ENCODE results near the gene BLACAT1. TPM values are rescaled to one million over a fixed set of nuclear protein-coding genes. Genes with fewer than 3 reads are reported as not detected.

BLACAT1 gene
- total RNA-seq = 0.19 TPM in 1 of 2 replicates, not detected in the other

- no peak for DNase-seq
Observed at GRCh38 chr1:205455581-205456382, at the start of gene BLACAT1. BLACAT1 (minus strand) TSS chr1:205456045.

DNA sequence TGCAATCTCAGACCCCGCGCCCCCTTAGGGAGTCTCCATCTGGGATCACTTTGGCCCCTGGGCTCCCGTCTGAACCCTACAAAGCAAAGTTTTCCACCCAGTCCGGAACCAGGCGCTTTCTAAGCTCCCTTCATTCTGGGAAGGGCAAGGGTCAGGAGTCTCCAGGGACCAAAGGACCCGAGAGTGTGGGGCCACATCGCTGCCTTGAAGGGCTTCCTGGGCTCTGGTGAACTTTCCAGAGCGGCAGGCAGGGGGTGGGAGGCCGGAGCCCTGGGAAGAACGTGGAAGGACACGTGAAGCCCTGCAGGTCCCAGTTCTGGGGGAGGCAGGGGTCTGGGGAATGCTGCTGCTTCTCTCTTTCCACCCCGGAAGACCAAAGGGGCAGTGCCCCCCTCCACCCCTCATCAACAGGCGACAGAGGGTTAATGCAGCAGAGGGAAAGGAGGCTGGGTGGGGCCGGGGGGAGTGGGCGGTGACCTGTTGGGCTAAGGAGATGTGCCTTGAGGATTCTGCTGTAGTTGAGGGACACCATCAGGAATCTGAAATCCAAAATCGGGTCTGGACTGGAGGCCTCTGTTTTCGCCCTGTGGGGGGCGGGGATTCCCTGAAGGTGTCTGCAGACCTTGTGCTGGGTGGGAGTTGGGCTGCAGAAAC lies 49.4 kb upstream of the BLACAT1 start:
- DNase-seq = no peak

GRCh38 chr1:205504311-205505075 lies 48.6 kb upstream of the BLACAT1 start, which contains the start of gene CDK18:
CDK18 (plus strand) TSS chr1:205504669; CDS start chr1:205523168, 18,499 bp downstream.
- no peak for DNase-seq

- no peak for DNase-seq
Observed at GRCh38 chr1:205502992-205503391, 47.1 kb upstream of the BLACAT1 start.

- DNase-seq = no peak
Observed at GRCh38 chr1:205502111-205502810, 46.4 kb upstream of the BLACAT1 start.

DNA sequence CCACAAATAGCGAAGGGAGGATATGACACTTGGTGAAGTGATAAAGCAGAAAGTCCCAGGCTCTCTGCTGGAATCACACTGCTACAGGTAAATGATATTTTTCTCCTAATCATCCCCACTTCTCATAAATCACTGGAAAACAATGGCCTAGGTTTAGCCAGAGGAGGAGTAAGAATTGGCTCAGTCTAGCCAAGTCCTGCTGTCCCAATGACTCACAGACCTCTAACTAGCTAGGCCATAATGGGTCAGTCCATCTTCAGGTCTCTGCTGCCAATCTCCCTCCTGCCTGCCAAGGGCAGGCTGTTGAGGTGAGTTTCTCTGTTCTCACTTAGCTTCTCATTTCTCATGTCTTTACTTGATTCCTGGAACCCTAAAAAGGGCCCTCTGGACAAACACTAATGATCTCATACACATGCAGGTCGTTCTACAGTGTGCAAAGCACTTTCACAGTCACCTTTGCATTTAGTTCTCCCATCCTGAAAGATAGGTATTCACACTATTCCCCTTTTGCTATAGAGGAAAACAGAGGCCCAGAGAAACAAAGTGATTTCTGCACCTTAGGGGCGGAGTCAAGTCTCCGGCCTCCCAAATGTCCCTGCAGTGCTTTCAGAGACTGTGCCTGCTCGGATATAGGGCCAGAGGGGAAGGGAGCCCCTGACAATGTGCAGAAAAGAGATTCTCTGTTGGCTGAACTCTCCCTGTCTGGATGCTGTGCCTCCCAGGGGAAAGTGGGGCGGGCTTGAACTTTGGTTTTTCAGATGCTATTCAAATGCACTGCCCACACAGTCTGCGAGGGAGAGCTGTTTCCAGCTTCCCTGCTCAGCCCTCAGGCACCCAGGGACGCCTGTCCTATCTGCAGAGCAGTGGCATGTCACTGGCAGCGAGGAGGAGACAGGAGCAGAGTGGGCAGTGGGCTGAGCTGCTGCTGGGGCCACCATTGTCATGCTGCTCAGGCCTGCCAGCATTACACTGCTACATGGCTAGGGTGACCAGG lies 44.7 kb upstream of the BLACAT1 start:
- DNase-seq = no peak

- DNase-seq = no peak
Observed at GRCh38 chr1:205499789-205500188, 43.9 kb upstream of the BLACAT1 start.

DNA sequence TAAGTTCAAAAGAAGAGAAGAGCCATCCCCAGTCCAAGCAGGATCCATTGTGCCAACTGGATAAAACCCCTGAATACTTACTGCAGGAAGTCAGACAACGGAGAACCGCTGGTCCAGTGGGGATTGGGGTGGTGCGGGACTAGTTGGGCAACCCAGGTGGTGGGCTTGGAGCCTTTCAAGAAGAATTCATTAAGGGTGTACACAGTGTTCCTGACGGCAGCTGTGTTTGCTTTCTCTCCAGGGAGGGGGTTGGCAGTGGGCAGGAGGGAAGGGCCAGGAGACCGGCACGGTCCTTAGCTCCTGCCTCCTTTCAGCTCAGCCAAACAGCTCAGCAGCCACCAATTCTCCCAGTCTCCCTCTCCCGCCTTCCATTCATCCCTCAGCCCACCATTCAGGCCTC lies 41.5 kb upstream of the BLACAT1 start:
- DNase-seq = no peak

DNA sequence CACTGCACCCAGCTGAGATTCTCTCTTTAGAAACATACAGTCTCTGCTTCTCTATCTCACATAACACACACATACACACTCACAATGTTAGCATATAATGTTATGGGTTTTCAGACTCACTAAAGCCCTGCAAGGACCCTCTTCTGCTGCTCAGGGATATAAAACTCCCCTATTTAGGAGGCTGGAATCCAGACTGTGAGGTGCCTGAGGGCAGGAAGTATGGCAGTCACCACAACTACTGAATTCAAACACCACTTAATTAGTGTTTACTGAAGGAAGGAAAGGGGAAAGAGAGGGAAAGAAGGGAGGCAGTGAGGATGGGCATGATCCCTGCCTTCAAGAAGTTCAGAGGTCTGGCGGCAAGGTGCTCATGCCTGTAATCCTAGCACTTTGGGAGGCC lies 40.8 kb upstream of the BLACAT1 start:
- no peak for DNase-seq

DNA sequence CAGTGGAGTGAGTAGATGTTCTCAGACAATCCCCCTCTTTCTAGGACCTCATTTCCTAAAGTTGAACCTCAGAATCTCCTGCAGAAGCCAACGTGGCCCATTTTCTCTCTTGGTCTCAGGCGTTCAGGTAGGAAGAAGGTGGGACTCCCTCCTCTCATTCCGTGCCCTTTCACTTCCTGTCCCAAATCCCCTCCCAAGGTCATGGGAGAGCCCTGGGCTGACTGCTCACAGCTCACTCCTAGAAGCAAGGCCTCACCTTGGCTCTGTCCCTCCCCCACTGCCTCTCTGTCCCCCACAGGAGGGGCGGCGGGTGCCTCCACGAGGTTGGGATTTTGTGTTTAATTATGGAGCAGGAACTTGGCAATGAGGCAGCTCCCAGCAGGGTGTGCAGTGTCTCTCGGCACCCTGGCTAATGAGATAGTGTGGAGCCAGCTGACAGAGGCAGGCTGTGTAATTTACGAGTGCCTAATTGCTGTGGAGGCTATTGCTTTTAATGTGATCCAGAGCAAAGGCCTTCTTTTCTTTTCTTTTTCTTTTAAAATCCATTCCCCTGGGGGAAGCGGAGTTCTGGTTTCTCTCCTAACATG lies 39.5 kb upstream of the BLACAT1 start:
- DNase-seq = no peak

GRCh38 chr1:205494115-205494514 lies 38.3 kb upstream of the BLACAT1 start:
- no peak for DNase-seq

GRCh38 chr1:205493241-205494085 lies 37.6 kb upstream of the BLACAT1 start:
- no peak for DNase-seq

GRCh38 chr1:205492774-205493173 lies 36.9 kb upstream of the BLACAT1 start:
- no peak for DNase-seq

GRCh38 chr1:205492201-205492667 lies 36.4 kb upstream of the BLACAT1 start:
- no peak for DNase-seq

GRCh38 chr1:205491794-205492193 lies 35.9 kb upstream of the BLACAT1 start:
- no peak for DNase-seq

GRCh38 chr1:205488074-205488723 lies 32.4 kb upstream of the BLACAT1 start:
- DNase-seq = peak; percentile 75

DNA sequence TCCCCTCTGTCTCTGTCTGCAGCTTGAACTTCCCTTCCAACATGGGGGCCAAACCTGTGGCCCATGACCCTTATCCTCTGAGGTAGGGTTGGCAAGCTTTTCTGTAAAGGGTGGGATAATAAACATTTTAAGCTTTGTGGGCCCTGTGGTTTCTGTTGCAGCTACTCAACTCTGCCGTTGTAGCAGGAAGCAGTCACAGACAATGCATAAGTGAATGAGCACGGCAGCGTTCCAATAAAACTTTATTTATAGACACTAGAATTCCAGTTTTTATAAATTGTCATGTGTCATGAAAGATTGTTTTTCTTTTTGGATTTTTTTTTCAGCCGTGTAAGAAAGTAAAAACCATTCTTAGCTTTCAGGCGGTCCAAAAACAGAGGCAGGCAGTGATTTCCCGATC lies 30.4 kb upstream of the BLACAT1 start:
- DNase-seq = no peak

- DNase-seq = peak; percentile 80
Observed at GRCh38 chr1:205484985-205485967, 29.4 kb upstream of the BLACAT1 start.
